Dedifferentiated amniotic fluid mesenchymal stem cell (primary cell): ENCODE results near the gene SPOPL.

Experiments used
- DNase-seq: peaks from one replicate; pipeline ENCODE4 v3.0.0-alpha.2; 2016; ENCODE audit errors: extremely low spot score

SPOPL gene

GRCh38 chr2:138601458-138602165 is 100.0 kb downstream of the SPOPL start:
- DNase-seq, result no peak

- no peak for DNase-seq
Observed at GRCh38 chr2:138602166-138602460, 100.5 kb downstream of the SPOPL start.

- DNase-seq, result no peak
Observed at GRCh38 chr2:138607746-138608145, 106.2 kb downstream of the SPOPL start.

- DNase-seq, result no peak
Observed at GRCh38 chr2:138609446-138609845, 107.9 kb downstream of the SPOPL start.

- DNase-seq, result no peak
Observed at GRCh38 chr2:138610201-138610953, 108.8 kb downstream of the SPOPL start.

- DNase-seq, result no peak
Observed at GRCh38 chr2:138615257-138615656, 113.7 kb downstream of the SPOPL start.

GRCh38 chr2:138617026-138617425 is 115.5 kb downstream of the SPOPL start:
- no peak for DNase-seq

GRCh38 chr2:138618971-138619370 is 117.4 kb downstream of the SPOPL start:
- no peak for DNase-seq

- no peak for DNase-seq
Observed at GRCh38 chr2:138620431-138620830, 118.9 kb downstream of the SPOPL start.

GRCh38 chr2:138621139-138621538 is 119.6 kb downstream of the SPOPL start:
- no peak for DNase-seq

- DNase-seq, result no peak
Observed at GRCh38 chr2:138622613-138623012, 121.0 kb downstream of the SPOPL start.
